Glutamatergic neuron (in vitro differentiated cells): ENCODE results near the gene PAXIP1. TPM values are rescaled to one million over a fixed set of nuclear protein-coding genes. Genes with fewer than 3 reads are reported as not detected.

Source experiments
- DNase-seq: peaks from one replicate; pipeline ENCODE4 v3.0.0; 2022
- H3K27ac Mint-ChIP-seq: one replicate; pipeline ENCODE4 v1.8.0; 2020; ENCODE audit warnings: mild to moderate bottlenecking, mixed read lengths, inconsistent platforms; ENCODE audit not compliant: unreplicated experiment
- H3K27me3 Mint-ChIP-seq: one replicate; pipeline ENCODE4 v1.8.0; 2020; ENCODE audit warnings: mild to moderate bottlenecking, moderate library complexity, mixed read lengths, inconsistent platforms; ENCODE audit not compliant: unreplicated experiment
- H3K36me3 Mint-ChIP-seq: one replicate; pipeline ENCODE4 v1.8.0; 2020; ENCODE audit warnings: mild to moderate bottlenecking, mixed read lengths, inconsistent platforms; ENCODE audit not compliant: unreplicated experiment
- H3K4me1 Mint-ChIP-seq: one replicate; pipeline ENCODE4 v1.8.0; 2020; ENCODE audit warnings: mild to moderate bottlenecking, low read depth, mixed read lengths, inconsistent platforms; ENCODE audit not compliant: unreplicated experiment
- H3K4me3 Mint-ChIP-seq: one replicate; pipeline ENCODE4 v1.8.0; 2020; ENCODE audit warnings: mild to moderate bottlenecking, mixed read lengths, inconsistent platforms; ENCODE audit not compliant: unreplicated experiment
- H3K9me3 Mint-ChIP-seq: one replicate; pipeline ENCODE4 v1.8.0; 2020; ENCODE audit warnings: mild to moderate bottlenecking, moderate library complexity, mixed read lengths, inconsistent platforms; ENCODE audit not compliant: unreplicated experiment
- total RNA-seq: library from RNA; stranded (reverse); fragmentation: NEBNext Ultra II Directional; extraction: Animal tissue kit (Norgen Biotek cat#: 25700); gene quantifications from one replicate; pipeline ENCODE4 v1.2.1, GENCODE V29; 2021; ENCODE audit not compliant: unreplicated experiment
- TF ChIP-seq, protein P1 (sequence below): fragments of 200-600 bp; sonication (generic); IDR thresholded peaks from one replicate; pipeline ENCODE4 v1.5.0; 2021; ENCODE audit not compliant: partially characterized antibody, unreplicated experiment

The PAXIP1 gene
- total RNA-seq, 1 donor from 2014 or later: 13.8 TPM

GRCh38 chr7:154919344-154920225 is 83.3 kb downstream of the PAXIP1 start:
- H3K9me3 Mint-ChIP-seq: peaks cover 2% of the 10 kb centered on the region
- no peak overlapping the region for H3K4me3 Mint-ChIP-seq
- TF ChIP-seq, protein P1, sequence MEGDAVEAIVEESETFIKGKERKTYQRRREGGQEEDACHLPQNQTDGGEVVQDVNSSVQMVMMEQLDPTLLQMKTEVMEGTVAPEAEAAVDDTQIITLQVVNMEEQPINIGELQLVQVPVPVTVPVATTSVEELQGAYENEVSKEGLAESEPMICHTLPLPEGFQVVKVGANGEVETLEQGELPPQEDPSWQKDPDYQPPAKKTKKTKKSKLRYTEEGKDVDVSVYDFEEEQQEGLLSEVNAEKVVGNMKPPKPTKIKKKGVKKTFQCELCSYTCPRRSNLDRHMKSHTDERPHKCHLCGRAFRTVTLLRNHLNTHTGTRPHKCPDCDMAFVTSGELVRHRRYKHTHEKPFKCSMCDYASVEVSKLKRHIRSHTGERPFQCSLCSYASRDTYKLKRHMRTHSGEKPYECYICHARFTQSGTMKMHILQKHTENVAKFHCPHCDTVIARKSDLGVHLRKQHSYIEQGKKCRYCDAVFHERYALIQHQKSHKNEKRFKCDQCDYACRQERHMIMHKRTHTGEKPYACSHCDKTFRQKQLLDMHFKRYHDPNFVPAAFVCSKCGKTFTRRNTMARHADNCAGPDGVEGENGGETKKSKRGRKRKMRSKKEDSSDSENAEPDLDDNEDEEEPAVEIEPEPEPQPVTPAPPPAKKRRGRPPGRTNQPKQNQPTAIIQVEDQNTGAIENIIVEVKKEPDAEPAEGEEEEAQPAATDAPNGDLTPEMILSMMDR: no peak
- DNase-seq: no peak
- H3K27ac Mint-ChIP-seq: no peak overlapping the region
- no peaks in the 10 kb centered on the region for H3K4me1 Mint-ChIP-seq
- H3K27me3 Mint-ChIP-seq: peaks cover 1% of the 10 kb centered on the region
- H3K36me3 Mint-ChIP-seq: no peaks in the 10 kb centered on the region

DNA sequence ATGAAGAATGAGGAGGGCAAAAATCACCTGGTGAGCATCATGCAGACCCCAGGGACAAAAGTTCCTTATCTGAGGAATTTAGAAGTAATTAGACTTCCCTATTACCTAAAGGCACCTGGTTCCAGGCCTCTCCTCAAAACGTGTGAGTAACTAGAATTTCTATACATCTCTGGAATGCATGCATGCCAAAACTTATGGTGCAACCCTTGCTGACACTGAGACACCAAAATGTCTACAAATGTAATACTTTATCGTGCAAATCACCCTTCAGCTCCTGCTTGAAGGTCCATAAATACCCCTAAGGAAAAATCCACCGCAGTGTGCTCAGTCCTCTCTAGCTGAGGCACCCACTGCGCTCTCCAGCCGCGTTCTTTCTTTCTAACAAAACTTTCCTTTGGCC is 84.2 kb downstream of the PAXIP1 start:
- H3K27ac Mint-ChIP-seq: no peak overlapping the region

DNA sequence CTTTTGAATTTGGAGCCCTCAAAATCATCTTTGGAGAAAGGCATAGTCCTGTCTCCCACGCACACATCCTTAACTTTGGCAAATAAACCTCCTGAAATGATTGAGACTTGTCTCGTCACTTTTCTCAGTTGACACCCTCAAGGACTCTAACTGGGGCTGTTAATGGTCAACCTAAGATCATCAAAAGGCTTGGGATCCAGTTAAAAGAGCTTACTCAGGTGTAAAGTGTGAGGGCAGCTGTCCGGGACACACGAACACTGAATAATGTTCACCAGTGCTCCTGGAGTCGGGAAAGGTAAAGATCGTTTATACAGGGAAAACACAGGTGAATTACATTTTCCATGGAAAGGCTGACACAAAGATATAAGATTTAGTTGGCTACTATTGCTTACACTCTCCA is 84.7 kb downstream of the PAXIP1 start:
- H3K4me1 Mint-ChIP-seq: no peaks in the 10 kb centered on the region
- peaks cover 1% of the 10 kb centered on the region for H3K27me3 Mint-ChIP-seq
- no peak for DNase-seq
- H3K36me3 Mint-ChIP-seq: no peaks in the 10 kb centered on the region
- no peak overlapping the region for H3K4me3 Mint-ChIP-seq
- H3K27ac Mint-ChIP-seq: no peak overlapping the region
- H3K9me3 Mint-ChIP-seq: peaks cover 2% of the 10 kb centered on the region
- TF ChIP-seq, protein P1: no peak

More for the DNA sequence above, 84.2 kb downstream of the PAXIP1 start:
- TF ChIP-seq, protein P1: no peak
- no peak for DNase-seq
- no peaks in the 10 kb centered on the region for H3K36me3 Mint-ChIP-seq
- H3K4me1 Mint-ChIP-seq: no peaks in the 10 kb centered on the region
- H3K4me3 Mint-ChIP-seq: no peak overlapping the region
- peaks cover 2% of the 10 kb centered on the region for H3K9me3 Mint-ChIP-seq
- peaks cover 1% of the 10 kb centered on the region for H3K27me3 Mint-ChIP-seq

DNA sequence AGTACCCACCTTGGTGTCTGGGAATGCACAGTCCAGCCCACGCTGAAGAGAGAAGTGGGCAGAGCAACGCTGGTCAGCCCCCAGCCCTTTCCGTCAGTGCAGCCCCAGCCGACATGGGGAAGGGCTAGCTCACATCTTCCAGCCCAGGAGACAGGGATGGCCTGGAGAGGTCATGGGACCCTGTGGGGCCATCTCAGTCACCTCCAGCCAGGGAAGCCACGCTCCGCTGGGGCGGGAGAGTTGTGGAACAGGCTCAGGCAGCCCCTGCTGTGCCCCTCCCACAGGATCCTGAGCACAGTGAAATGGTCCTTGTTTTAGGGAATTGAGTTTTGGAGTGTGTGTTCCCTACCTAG is 85.1 kb downstream of the PAXIP1 start:
- Mint-ChIP-seq H3K4me1 (no peaks in the 10 kb centered on the region), H3K4me3 (no peak overlapping the region), H3K27ac (no peak overlapping the region), H3K9me3 (peaks cover 2% of the 10 kb centered on the region), H3K27me3 (peaks cover 1% of the 10 kb centered on the region), H3K36me3 (no peaks in the 10 kb centered on the region)
- no peak for DNase-seq
- TF ChIP-seq, protein P1: no peak
